Brain microvascular endothelial cell (primary cell): ENCODE measurements around the gene DAGLA.

Source experiments
- DNase-seq: peaks from one replicate; pipeline ENCODE4 v3.0.0-alpha.2; 2020
- H3K27ac ChIP-seq: fragments of 250-450 bp; sonication (Bioruptor Pico); 2 replicates; pipeline ENCODE4 v1.5.1; 2020; ENCODE audit warnings: mild to moderate bottlenecking, moderate library complexity
- H3K27me3 ChIP-seq: fragments of 250-450 bp; sonication (Bioruptor Pico); replicated peaks from 2 replicates; pipeline ENCODE4 v1.5.1; 2020; ENCODE audit warnings: mild to moderate bottlenecking
- H3K36me3 ChIP-seq: fragments of 250-450 bp; sonication (Bioruptor Pico); replicated peaks from 2 replicates; pipeline ENCODE4 v1.5.1; 2020; ENCODE audit warnings: mild to moderate bottlenecking
- H3K4me3 ChIP-seq: 2 replicates; pipeline ENCODE4 v1.5.1; 2011; ENCODE audit warnings: low read depth, mild to moderate bottlenecking, control low read depth, low read length, moderate library complexity
- in situ Hi-C: cut with HindIII; loops from 2 replicates; pipeline ENCODE4 v1.10.0; 2017; ENCODE audit warnings: low sequenced_read_pairs, low pct_ligation_motif_present
- TF ChIP-seq, protein P1 (sequence below): IDR thresholded peaks from 2 replicates; pipeline ENCODE4 v1.5.1; 2011; ENCODE audit warnings: low read depth, mild to moderate bottlenecking, moderate library complexity, low read length, control low read depth, inconsistent platforms; ENCODE audit errors: missing control alignments

Gene DAGLA

DNA sequence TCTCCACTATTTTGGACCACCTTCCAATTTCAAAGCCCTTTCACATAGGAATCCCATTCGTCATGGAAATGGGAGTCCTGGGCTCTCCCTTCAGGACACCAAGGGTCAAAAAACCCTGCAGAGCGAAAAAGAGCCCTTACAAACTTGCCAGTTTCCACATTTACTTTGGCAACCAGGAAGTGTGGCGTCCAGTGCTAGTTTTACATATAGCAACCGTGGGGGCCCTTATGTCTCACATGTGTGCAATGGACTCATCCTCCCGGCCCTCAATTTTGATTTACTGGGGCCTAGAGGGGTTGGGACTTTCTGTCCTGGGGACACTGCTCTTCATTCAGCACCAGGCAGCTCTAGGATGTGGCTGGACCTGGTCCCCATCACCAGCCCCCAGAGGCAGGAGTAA lies 33.7 kb downstream of the DAGLA start:
- no peak overlapping the region for H3K4me3 ChIP-seq
- no peak for DNase-seq
- no peak overlapping the region for H3K27ac ChIP-seq
- H3K36me3 ChIP-seq, result no peaks in the 10 kb centered on the region
- no peaks in the 10 kb centered on the region for H3K27me3 ChIP-seq
- in situ Hi-C loops, result no loop called here
- TF ChIP-seq, protein P1, sequence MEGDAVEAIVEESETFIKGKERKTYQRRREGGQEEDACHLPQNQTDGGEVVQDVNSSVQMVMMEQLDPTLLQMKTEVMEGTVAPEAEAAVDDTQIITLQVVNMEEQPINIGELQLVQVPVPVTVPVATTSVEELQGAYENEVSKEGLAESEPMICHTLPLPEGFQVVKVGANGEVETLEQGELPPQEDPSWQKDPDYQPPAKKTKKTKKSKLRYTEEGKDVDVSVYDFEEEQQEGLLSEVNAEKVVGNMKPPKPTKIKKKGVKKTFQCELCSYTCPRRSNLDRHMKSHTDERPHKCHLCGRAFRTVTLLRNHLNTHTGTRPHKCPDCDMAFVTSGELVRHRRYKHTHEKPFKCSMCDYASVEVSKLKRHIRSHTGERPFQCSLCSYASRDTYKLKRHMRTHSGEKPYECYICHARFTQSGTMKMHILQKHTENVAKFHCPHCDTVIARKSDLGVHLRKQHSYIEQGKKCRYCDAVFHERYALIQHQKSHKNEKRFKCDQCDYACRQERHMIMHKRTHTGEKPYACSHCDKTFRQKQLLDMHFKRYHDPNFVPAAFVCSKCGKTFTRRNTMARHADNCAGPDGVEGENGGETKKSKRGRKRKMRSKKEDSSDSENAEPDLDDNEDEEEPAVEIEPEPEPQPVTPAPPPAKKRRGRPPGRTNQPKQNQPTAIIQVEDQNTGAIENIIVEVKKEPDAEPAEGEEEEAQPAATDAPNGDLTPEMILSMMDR, result no peak

DNA sequence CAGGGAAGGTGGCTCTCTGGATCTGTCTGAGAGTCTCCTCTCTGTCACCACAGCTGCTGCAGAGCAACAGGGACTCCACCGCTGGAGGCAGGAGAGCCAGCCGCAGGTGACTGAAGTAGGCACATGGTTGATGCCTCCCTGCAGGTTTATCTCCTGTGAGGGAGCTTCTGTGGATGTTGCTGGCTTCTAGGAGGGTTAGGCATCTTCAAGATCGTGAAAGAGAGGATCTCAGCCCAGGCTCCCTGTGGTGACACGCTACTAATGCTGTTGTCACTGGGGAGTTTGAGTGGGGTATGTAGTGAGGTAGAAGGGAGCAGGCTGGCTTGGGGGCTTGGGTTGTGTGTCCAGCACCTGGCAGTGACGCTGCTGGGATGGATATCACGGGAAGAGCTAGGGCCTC lies 34.1 kb downstream of the DAGLA start:
- in situ Hi-C loops, result no loop called here
- H3K36me3 ChIP-seq, result no peaks in the 10 kb centered on the region
- H3K27ac ChIP-seq, result no peak overlapping the region
- no peaks in the 10 kb centered on the region for H3K27me3 ChIP-seq
- no peak overlapping the region for H3K4me3 ChIP-seq
- TF ChIP-seq, protein P1, result no peak
- DNase-seq, result no peak

DNA sequence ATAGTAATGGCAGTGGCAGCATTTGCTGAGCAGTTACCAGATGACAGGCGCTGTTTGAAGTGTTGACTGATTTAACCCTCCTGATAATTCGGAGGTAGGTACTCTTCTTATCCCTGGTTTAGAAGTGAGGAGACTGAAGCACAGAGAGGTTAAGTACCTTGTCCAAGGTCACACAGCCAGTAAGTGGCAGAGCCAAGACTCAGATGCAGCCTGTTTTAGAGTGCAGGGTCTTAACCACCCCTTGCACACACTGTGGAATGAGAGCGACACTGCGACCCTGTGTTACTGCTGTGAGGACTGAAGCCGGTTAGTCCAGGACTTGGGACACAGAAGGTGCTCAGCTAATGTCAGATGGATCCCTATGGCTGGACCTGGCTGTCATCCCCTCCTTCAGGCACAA lies 34.7 kb downstream of the DAGLA start:
- H3K4me3 ChIP-seq, result no peak overlapping the region
- TF ChIP-seq, protein P1, result no peak
- H3K36me3 ChIP-seq, result no peaks in the 10 kb centered on the region
- in situ Hi-C loops, result no loop called here
- DNase-seq, result no peak
- no peak overlapping the region for H3K27ac ChIP-seq
- no peaks in the 10 kb centered on the region for H3K27me3 ChIP-seq

DNA sequence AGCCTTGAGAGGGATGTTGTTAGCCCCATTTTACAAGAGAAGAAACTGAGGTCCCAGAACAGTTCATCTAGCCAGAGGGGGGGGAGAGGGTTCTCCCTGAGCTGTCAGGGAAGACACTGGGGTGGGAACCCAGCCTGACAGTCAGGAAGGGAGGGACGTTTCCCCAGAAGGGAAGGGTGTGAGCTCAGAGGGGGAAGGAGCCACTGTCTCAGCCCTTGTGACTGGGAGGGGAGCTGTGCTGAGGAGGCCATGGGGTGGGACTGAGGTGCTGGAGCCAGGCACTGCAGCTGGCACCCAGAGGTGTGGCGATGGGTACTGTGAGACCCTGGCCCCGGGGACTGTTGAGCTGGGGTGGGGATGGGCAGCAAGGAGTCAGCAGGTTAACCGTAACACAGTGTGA lies 35.7 kb downstream of the DAGLA start:
- Histone ChIP-seq H3K4me3 (no peak overlapping the region), H3K36me3 (no peaks in the 10 kb centered on the region), H3K27me3 (no peaks in the 10 kb centered on the region), H3K27ac (no peak overlapping the region)
- in situ Hi-C loops, result no loop called here
- TF ChIP-seq, protein P1, result no peak
- no peak for DNase-seq

DNA sequence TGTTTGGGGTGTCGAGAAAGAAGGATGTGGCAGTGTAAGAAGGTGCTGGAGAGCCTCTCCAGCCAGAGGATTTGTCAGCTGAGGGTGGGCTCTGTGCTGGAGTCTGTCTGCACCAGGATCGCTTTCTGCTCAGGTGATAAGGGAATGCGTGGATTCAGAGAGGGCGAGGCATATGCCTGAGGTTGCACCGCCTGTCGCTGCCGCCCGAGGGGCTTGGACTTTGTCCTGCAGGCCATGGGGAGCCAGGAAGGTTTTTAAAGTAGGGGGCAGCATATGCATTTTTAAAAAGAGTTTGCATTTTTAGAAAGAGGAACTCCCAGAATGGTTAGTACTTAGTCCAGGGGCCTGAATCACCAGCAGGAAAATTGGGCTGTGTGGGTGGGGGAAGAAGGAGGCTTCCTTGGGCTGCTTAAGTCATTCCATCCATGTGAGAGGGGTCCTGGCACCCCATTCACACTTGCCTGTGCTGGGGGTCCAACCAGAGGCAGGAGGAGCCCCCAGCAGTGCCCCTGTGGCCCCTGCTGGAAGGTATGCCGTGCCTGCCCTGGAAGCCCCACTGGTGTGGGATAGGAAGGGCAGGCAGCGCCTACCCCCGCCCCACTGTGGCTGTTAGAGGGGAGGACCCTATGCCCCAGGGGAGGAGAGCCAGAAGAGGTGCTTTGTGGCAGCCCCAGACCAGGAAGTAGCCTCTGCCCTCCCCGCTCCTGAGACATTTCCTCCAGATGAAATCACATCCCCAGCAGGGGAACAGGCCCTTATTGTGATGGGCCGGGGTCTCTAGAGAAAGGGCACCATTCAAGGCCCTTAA lies 36.5 kb downstream of the DAGLA start:
- H3K4me3 ChIP-seq, result no peak overlapping the region
- H3K27ac ChIP-seq, result no peak overlapping the region
- H3K27me3 ChIP-seq, result no peaks in the 10 kb centered on the region
- TF ChIP-seq, protein P1, result no peak
- H3K36me3 ChIP-seq, result no peaks in the 10 kb centered on the region
- in situ Hi-C loops, result no loop called here
- DNase-seq, result no peak
